K562 (cell line): ENCODE results near the gene STXBP4. TPM values are rescaled to one million over a fixed set of nuclear protein-coding genes. Genes with fewer than 3 reads are reported as not detected.

Experiments
- ATAC-seq: fragments of 200-7000 bp; cut with Tn5 transposase; 3 replicates; pipeline ENCODE4 v1.9.1; 2020; ENCODE audit warnings: moderate library complexity
- BruUV-seq: library from RNA; stranded (reverse); fragments of 400-500 nt; replicated peaks from 2 replicates; lab custom pipeline; 2021; lab: Mats Ljungman, UMichigan
- CTCF ChIA-PET: fragments of 300-600 bp; formaldehyde crosslinking; extraction: SDS; loops from one replicate; lab custom pipeline; 2021; ENCODE audit warnings: low intra/inter-chr PET ratio; lab: Yijun Ruan, JAX
- POLR2A ChIA-PET: fragments of 300-600, 350-650 bp; sonication (Branson Sonifier 250); formaldehyde crosslinking; extraction: SDS; loops from one replicate; lab custom pipeline; 2021; ENCODE audit warnings: antibody characterized with exemption, inconsistent platforms; lab: Yijun Ruan, JAX
- DNase-seq, 4 experiments: peaks; one replicate each; pipeline versions ENCODE4 v3.0.0 to v3.0.0-alpha.2; 2011 to 2018; ENCODE audit warnings: low spot score in 3 of 4, mixed read lengths in 3 of 4; ENCODE audit errors: extremely low read depth in 1 of 4
- FAIRE-seq: peaks from 2 replicates; lab custom pipeline; 2011; peaks lifted over from hg19 to GRCh38; lab: Jason Lieb, UNC
- H2AFZ ChIP-seq: 2 replicates; pipeline ENCODE4 v1.6.0; 2011; ENCODE audit warnings: low read depth, low read length, control low read depth, inconsistent platforms
- H3K27ac ChIP-seq: fragments of 200-600 bp; 3 replicates; pipeline ENCODE4 v1.8.0; 2011; ENCODE audit warnings: low read depth, mild to moderate bottlenecking, control low read depth, inconsistent platforms, low read length, moderate library complexity, mixed read lengths; ENCODE audit errors: extremely low read depth
- H3K27me3 ChIP-seq, 2 experiments: fragments of 300-600 bp in 1 of 2; 2 replicates in 1 of 2; 3 replicates in 1 of 2; pipeline versions ENCODE4 v1.6.0 to v1.8.0; 2011; ENCODE audit warnings: inconsistent platforms in 2 of 2, low read length in 2 of 2, mild to moderate bottlenecking in 1 of 2, mixed read lengths in 1 of 2, moderate library complexity in 1 of 2; ENCODE audit not compliant: control insufficient read depth in 2 of 2, insufficient read depth in 2 of 2
- H3K36me3 ChIP-seq: fragments of 300-600 bp; 3 replicates; pipeline ENCODE4 v1.8.0; 2011; ENCODE audit warnings: mild to moderate bottlenecking, low read length, inconsistent platforms; ENCODE audit not compliant: control insufficient read depth, insufficient read depth
- H3K4me1 ChIP-seq, 2 experiments: fragments of 200-600 bp in 1 of 2; replicated peaks in 1 of 2; 2 replicates in 1 of 2; 3 replicates in 1 of 2; pipeline versions ENCODE4 v1.5.1 to v1.8.0; 2011; ENCODE audit warnings: inconsistent platforms in 2 of 2, low read length in 2 of 2, mild to moderate bottlenecking in 1 of 2, mixed read lengths in 1 of 2, moderate library complexity in 1 of 2; ENCODE audit not compliant: control insufficient read depth in 2 of 2, insufficient read depth in 2 of 2
- H3K4me2 ChIP-seq: 2 replicates; pipeline ENCODE4 v1.6.1; 2011; ENCODE audit warnings: low read length, control low read depth, inconsistent platforms, mixed read lengths; ENCODE audit not compliant: insufficient read depth
- H3K4me3 ChIP-seq: fragments of 200-600 bp; sonication (generic), shearing (Covaris generic); 2 replicates; pipeline ENCODE4 v1.5.1; 2016; ENCODE audit warnings: control low read depth, inconsistent platforms
- H3K79me2 ChIP-seq: fragments of 200-600 bp; 3 replicates; pipeline ENCODE4 v1.8.0; 2011; ENCODE audit warnings: low read length, inconsistent platforms; ENCODE audit not compliant: control insufficient read depth, insufficient read depth
- H3K9ac ChIP-seq, 2 experiments: 2 replicates each; pipeline versions ENCODE4 v1.6.0 to v1.6.1; 2011; ENCODE audit warnings: low read depth in 2 of 2, low read length in 2 of 2, control low read depth in 1 of 2, inconsistent platforms in 1 of 2, mild to moderate bottlenecking in 1 of 2, mixed read lengths in 1 of 2; ENCODE audit not compliant: insufficient read depth in 1 of 2
- H3K9me1 ChIP-seq: one replicate; pipeline ENCODE4 v1.6.0; 2011; ENCODE audit warnings: inconsistent platforms, mild to moderate bottlenecking, low read length, moderate library complexity; ENCODE audit not compliant: control insufficient read depth, insufficient read depth
- H3K9me3 ChIP-seq: replicated peaks from 2 replicates; pipeline ENCODE4 v1.5.1; 2011; ENCODE audit warnings: low read depth, low read length, inconsistent platforms; ENCODE audit not compliant: control insufficient read depth, insufficient read depth
- H4K20me1 ChIP-seq: replicated peaks from 2 replicates; pipeline ENCODE4 v1.6.1; 2011; ENCODE audit warnings: low read length, inconsistent platforms, mixed read lengths; ENCODE audit not compliant: control insufficient read depth, insufficient read depth
- CBX2 ChIP-seq: fragments of 200-600 bp; sonication (generic); IDR thresholded peaks from one replicate; pipeline ENCODE4 v1.6.1; 2012; ENCODE audit warnings: mild to moderate bottlenecking, low read length, inconsistent platforms; ENCODE audit not compliant: insufficient read depth, poor library complexity, severe bottlenecking
- CEBPZ ChIP-seq: fragments of 150-350 bp; IDR thresholded peaks from 2 replicates; pipeline ENCODE4 v1.6.1; 2014; ENCODE audit warnings: low read depth, mild to moderate bottlenecking, low read length, borderline replicate concordance
- CHD1 ChIP-seq: fragments of 200-600 bp; sonication (generic); IDR thresholded peaks from one replicate; pipeline ENCODE4 v1.6.1; 2012; ENCODE audit warnings: mild to moderate bottlenecking, moderate library complexity, low read length, inconsistent platforms
- MBD2 ChIP-seq: sonication (generic); IDR thresholded peaks from 2 replicates; pipeline ENCODE4 v1.6.1; 2016; ENCODE audit warnings: low read depth, borderline replicate concordance
- MTA2 ChIP-seq: fragments of 450-650 bp; IDR thresholded peaks from 2 replicates; pipeline ENCODE4 v1.6.1; 2016; ENCODE audit warnings: low read depth
- PTTG1 ChIP-seq: fragments of 450-650 bp; IDR thresholded peaks from 2 replicates; pipeline ENCODE4 v1.6.1; 2016; ENCODE audit warnings: low read depth, mild to moderate bottlenecking, missing genetic modification characterization, missing compliant biosample characterization
- TARDBP ChIP-seq: fragments of 450-650 bp; IDR thresholded peaks from 2 replicates; pipeline ENCODE4 v1.6.1; 2016
- XRCC5 ChIP-seq: fragments of 200-400 bp; formaldehyde crosslinking; IDR thresholded peaks from 2 replicates; pipeline ENCODE4 v1.6.1; 2017; ENCODE audit warnings: low read depth, mild to moderate bottlenecking, low read length
- YY1 ChIP-seq, 3 experiments: IDR thresholded peaks; 2 replicates each; pipeline ENCODE4 v1.6.1; 2011; ENCODE audit warnings: low read length in 2 of 3, mild to moderate bottlenecking in 2 of 3, moderate library complexity in 2 of 3, borderline replicate concordance in 1 of 3, control low read depth in 1 of 3, low read depth in 1 of 3; ENCODE audit not compliant: insufficient read depth in 3 of 3, insufficient replicate concordance in 2 of 3, control insufficient read depth in 1 of 3, insufficient read length in 1 of 3; ENCODE audit errors: extremely low read depth in 1 of 3
- ZBTB49 ChIP-seq: sonication (generic); formaldehyde crosslinking; IDR thresholded peaks from 2 replicates; pipeline ENCODE4 v1.8.0; 2022; ENCODE audit warnings: missing genetic modification reagents, mild to moderate bottlenecking, borderline replicate concordance
- ZFP30 ChIP-seq: fragments of 250-450 bp; sonication (Bioruptor Pico); IDR thresholded peaks from 2 replicates; pipeline ENCODE4 v1.8.0; 2022; ENCODE audit warnings: moderate library complexity, mild to moderate bottlenecking, inconsistent platforms, borderline replicate concordance
- ZNF253 ChIP-seq: fragments of 250-450 bp; sonication (Bioruptor Pico); conservative IDR thresholded peaks from 2 replicates; pipeline ENCODE4 v1.6.1; 2021; ENCODE audit warnings: mild to moderate bottlenecking
- ZNF408 ChIP-seq: fragments of 250-450 bp; sonication (Bioruptor Pico); IDR thresholded peaks from 2 replicates; pipeline ENCODE4 v1.4.0; 2020; ENCODE audit warnings: low read depth, mild to moderate bottlenecking, moderate library complexity
- ZNF696 ChIP-seq: fragments of 250-450 bp; sonication (Bioruptor Pico); conservative IDR thresholded peaks from 2 replicates; pipeline ENCODE4 v1.4.0; 2020; ENCODE audit warnings: mild to moderate bottlenecking, moderate library complexity
- WGBS: fragments of 100-300 bp; shearing (Covaris generic); methylation state at CpG from one replicate; pipeline ENCODE4 v1.1.6; 2016; ENCODE audit warnings: low coverage, mixed read lengths; ENCODE audit not compliant: insufficient coverage; ENCODE audit errors: missing lambda C conversion rate; 5-methylcytosine and 5-hydroxymethylcytosine counted together
- in situ Hi-C: fragments of 300-500 bp; cut with MboI; formaldehyde crosslinking; loops from 4 replicates; pipeline ENCODE4 v1.15.0; 2018; ENCODE audit warnings: inconsistent platforms, mixed read lengths
- intact Hi-C: fragments of 100-400 bp; cut with micrococcal nuclease; formaldehyde crosslinking; loops from 2 replicates; pipeline ENCODE4 v1.14.2; 2022
- polyA plus RNA-seq, 8 experiments: library from polyadenylated mRNA; depleted of rRNA in 4 of 8; stranded (reverse) in 5 of 8; unstranded in 3 of 8; fragments of >200 nt; fragmentation: Nextera tagmentation in 2 of 8; fragmentation: Illumina TruSeq in 1 of 8; extraction: Ambion mirVana in 2 of 8; extraction: Trizol in 1 of 8; gene quantifications; 2 replicates each; pipeline versions ENCODE4 v1.2.1 to v1.2.3, GENCODE V29; 2011 to 2014; ENCODE audit warnings: inconsistent platforms in 1 of 8, missing spikeins in 1 of 8
- total RNA-seq, 7 experiments: library from RNA; depleted of rRNA in 6 of 7; stranded (reverse); fragments of >200 nt in 6 of 7; fragmentation: Illumina TruSeq in 2 of 7; extraction: Trizol in 2 of 7; gene quantifications; 2 replicates each; pipeline versions ENCODE4 v1.2.1 to v1.2.3, GENCODE V29; 2011 to 2021; ENCODE audit warnings: low replicate concordance in 1 of 7

Gene STXBP4
- total and polyA plus RNA-seq, 9 of the 15 experiments (the other 6 are each of a cell fraction or from before 2014, with no cell fraction given) = 11.6 to 23.2 (median 18.5) TPM

- TF ChIP-seq ZBTB49 (no peak), XRCC5 (no peak), YY1 (IDR thresholded peaks at IDR 0.05; ENCODE audit: borderline replicate concordance in 1 of 3, control insufficient read depth in 1 of 3, extremely low read depth in 1 of 3, insufficient read depth in 3 of 3, insufficient read length in 1 of 3, insufficient replicate concordance in 2 of 3, low read depth in 1 of 3, low read length in 2 of 3) (no peak), ZNF408 (CRISPR knock-in tag) (no peak)
- TF ChIP-seq, all 486 proteins: peak for 0
Measured at GRCh38 chr17:55155856-55156560, 187.4 kb downstream of the STXBP4 start (continued).

GRCh38 chr17:55157165-55157564, 188.6 kb downstream of the STXBP4 start:
- Histone ChIP-seq H3K27ac (no peak overlapping the region), H3K79me2 (no peaks in the 10 kb centered on the region), H3K4me2 (no peak overlapping the region), H3K9me1 (no peaks in the 10 kb centered on the region), H2AFZ (no peak overlapping the region), H3K4me3 (no peak overlapping the region), H4K20me1 (no peaks in the 10 kb centered on the region), H3K27me3 (no peaks in the 10 kb centered on the region), H3K4me1 (no peaks in the 10 kb centered on the region), H3K9me3 (no peaks in the 10 kb centered on the region), H3K9ac (no peak overlapping the region), H3K36me3 (0 out of 3 replicates have a peak, but pooled peaks cover 3% of the 10 kb centered on the region)
- ChIA-PET CTCF (interaction anchor here (0.6 kb wide), 1 partner anchor 1114 kb away, joined by 3 read pairs; no protein-coding TSS in a partner anchor), POLR2A (interaction anchor here (1.0 to 1.4 kb wide), 2 partner anchors 8 to 9 kb away, joined by 3 read pairs; no protein-coding TSS in a partner anchor)
- no peak for DNase-seq
- no peak for ATAC-seq
- FAIRE-seq = no peak
- no TSS peak for BruUV-seq
- in situ Hi-C loops = no loop called here
- intact Hi-C loops = no loop called here
- WGBS = 49% methylated on average over 2 of the region's 2 CpGs
- TF ChIP-seq MTA2 (no peak), TARDBP (no peak), CBX2 (no peak), CEBPZ (no peak), PTTG1 (tag) (no peak), MBD2 (no peak), ZNF696 (no peak), ZFP30 (CRISPR knock-in tag) (no peak), ZNF253 (CRISPR knock-in tag) (no peak), CHD1 (no peak)
